ENCODE measurements around the gene KCNT2. TPM values are rescaled to one million over a fixed set of nuclear protein-coding genes. Genes with fewer than 3 reads are reported as not detected.
"Not testable (repeated sequence)": the region's sequence is repeated elsewhere in the genome, so short reads cannot be mapped to it uniquely, and the experiment has no call there.

Gene KCNT2
- total RNA-seq, 1 experiment from 2014 or later = not detected

DNA sequence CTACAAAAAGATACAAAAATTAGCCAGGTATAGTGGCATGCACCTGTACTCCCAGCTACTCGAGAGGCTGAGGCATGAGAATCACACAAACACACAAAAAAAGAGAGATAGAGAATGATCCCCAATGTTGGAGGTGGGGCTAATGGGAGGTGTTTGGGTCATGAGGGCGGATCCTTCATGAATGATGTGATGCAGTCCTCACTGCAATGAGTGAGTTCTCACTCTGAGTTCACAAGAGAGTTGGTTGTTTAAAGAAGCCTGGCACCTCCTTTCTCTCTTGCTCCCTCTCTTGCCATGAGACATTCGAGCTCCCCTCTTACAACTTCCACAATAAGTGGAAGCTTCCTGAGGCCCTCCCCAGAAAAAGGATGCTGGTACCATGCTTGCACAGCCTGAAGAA is 17.3 kb downstream of the KCNT2 start:
- DNase-seq (ENCODE audit: low read depth) = no peak

- DNase-seq (ENCODE audit: low read depth) = no peak
Measured at GRCh38 chr1:196590012-196590708, 18.1 kb downstream of the KCNT2 start.

GRCh38 chr1:196584696-196585095 is 23.5 kb downstream of the KCNT2 start:
- no peak for DNase-seq (ENCODE audit: low read depth)

DNA sequence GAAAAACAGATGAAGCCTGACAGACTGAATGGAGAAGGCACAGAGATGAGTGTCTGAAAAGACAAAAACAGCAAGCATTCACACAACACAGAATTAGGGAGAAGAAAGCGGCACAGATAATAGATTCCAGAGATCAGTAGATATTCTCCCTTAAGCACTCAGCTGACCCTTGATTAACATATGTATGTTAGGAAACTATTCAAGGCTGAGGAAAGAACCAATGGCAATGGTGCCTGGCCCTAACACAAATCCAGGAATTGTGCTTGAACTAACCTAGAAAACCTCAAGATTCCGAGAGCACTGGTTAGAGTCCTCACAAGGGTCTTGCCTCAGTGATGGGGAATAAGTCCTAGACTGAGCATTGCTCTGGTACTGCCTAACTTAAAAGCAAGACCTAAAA is 30.9 kb downstream of the KCNT2 start:
- no peak for DNase-seq (ENCODE audit: low read depth)

DNA sequence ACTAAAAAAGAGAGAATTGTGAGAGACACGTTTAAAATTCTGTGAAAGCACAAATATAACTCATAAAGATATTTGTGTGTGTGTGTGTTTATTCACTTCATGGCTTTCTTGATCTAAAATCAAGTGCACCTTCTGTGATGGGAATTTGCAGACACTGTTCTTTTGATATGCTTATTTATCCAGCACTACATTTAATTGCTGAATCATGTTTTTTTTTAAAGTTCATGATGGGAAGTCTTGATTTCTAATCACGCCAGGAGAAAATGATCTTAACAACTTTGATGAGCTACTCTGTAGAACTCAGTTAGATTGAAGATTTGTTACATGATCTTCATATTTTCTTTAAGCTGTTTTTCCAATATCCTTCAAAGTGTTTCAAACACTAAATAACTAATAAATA is 35.0 kb downstream of the KCNT2 start:
- DNase-seq (ENCODE audit: low read depth) = no peak

GRCh38 chr1:196567238-196567637 is 41.0 kb downstream of the KCNT2 start:
- DNase-seq (ENCODE audit: low read depth) = no peak

GRCh38 chr1:196563768-196564167 is 44.5 kb downstream of the KCNT2 start:
- no peak for DNase-seq (ENCODE audit: low read depth)

DNA sequence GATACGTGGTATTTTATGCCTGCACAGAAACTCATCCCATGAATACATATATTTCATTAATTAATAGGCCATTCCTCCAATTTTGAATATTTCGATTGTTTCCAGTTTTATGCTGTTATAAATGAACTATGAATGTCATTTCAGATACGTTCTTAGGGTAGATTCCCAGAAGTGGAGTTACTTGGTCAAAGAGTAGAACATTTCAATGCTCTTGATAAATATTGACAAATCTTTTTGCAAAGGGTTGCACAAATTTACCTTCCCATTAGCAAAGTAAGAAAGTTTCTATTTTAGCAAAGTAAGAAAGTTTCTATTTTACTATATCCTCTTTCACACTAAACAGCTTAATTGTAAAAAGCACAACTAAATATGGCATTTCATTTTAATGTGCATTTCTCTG is 48.9 kb downstream of the KCNT2 start:
- no peak for DNase-seq (ENCODE audit: low read depth)

DNA sequence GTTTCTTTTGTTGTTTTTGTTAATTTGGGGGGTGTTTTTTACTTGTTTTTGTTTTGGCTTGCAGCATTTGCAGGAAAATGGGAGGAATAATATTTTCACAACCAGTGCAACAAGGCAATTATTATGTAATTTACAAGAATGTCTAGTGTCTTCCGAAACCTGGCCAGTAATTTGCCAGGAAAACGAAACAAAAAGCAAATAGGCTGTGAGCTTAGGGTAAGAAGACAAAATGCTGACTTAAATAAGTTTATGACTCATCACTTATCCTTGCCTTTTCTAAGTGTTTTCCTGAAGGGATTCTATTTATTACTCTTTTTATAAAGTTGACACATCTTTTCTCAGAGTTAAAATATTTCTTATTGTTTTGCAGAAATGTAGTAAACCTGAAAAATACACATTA is 49.8 kb downstream of the KCNT2 start:
- DNase-seq (ENCODE audit: low read depth) = peak; percentile 77

DNA sequence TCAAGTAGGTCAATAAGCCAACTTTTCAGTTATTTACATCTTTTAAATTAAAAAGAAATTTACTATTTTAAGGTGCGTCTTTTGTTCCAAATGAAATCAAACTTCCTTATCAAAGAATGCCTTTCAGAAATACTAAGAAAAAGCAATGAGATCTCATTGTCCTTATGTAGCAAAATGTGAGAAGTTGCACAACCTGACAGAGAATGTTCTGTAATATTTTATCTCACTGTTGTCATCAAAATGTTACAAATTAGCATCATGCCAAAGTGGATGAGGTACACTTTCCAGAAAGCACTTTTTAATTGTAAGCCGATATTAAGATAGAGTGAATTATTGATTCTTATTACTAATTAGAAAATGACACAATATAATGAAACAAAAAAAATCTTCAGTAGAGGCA is 50.4 kb downstream of the KCNT2 start:
- DNase-seq (ENCODE audit: low read depth) = no peak

GRCh38 chr1:196550731-196551130 is 57.5 kb downstream of the KCNT2 start:
- DNase-seq (ENCODE audit: low read depth) = no peak

GRCh38 chr1:196546272-196547111 is 61.7 kb downstream of the KCNT2 start:
- DNase-seq (ENCODE audit: low read depth) = no peak

GRCh38 chr1:196545222-196545621 is 63.0 kb downstream of the KCNT2 start:
- DNase-seq (ENCODE audit: low read depth) = no peak

GRCh38 chr1:196544617-196545016 is 63.6 kb downstream of the KCNT2 start:
- no peak for DNase-seq (ENCODE audit: low read depth)

DNA sequence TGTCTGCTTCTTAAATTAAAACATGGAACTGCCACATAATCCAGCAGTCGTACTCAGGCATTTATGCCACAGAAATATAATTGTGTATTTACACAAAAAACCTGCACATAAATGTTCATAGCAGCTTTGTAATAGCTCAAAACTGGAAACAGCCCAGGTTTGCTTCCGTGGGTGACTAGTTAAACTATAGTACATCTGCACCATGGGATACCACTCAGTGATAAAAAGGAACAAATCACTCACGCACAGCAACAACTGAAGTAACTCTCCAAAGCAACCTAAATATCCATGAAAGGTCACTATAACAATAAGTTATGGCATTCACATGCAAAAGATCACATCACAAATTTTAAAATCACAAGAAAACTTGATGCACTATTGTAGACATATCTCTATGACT is 64.4 kb downstream of the KCNT2 start:
- DNase-seq (ENCODE audit: low read depth) = no peak

- DNase-seq (ENCODE audit: low read depth) = no peak
Measured at GRCh38 chr1:196538473-196538872, 69.8 kb downstream of the KCNT2 start.

DNA sequence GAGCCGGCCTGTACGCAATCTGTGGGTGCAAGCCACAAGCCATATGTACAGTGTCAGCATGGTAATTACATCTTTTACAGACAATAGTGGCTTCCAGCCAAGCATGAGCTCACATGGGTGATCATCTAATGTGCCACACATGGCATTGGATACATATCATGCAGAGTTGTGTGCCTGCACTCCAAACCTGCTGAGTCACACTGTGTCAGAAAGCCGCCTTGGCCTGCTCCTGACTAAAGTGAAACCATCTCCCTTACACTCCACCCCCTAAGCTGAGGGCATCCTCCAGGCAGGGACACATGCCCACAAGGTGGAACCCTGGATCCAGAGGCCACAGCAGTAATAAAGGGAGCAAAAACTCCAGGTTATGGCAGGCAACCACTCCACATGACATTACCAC is 72.5 kb downstream of the KCNT2 start:
- peak; percentile 71 for DNase-seq (ENCODE audit: low read depth)

DNA sequence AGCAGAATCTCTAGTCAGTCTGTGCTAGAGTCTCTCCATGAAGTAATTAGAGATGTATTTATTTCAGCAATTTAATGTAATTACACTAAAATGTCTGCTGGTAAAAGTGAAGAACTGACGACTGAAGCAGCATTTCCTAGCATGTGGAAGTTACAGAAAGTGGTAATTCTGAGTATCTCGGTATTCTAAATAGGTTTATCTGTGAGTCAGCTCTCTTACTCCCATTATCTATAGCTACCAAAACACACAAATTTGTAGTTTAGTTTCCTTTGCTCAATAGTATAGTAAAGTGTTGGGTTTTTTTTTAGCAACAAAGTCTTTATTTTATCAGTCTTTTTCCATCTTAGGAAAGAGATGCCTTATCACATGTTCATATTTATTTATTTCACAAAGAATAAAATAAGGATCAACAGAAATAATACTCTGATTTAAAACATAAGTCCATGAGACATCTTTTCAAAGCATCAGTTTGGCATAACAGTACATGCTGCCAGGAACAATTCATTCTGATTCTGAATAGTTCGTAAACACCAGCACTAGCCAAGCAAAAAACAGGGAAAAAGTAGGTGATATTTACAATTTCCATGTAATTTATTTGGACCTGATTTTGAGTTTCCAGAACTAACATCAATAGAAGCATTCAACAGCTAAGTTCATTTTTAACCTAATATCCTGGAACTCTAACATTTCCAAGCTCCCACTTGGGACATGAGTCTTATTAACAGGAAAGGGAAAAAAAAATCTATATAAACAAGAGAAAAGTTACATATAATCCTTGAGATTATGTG is 76.3 kb downstream of the KCNT2 start:
- DNase-seq (ENCODE audit: low read depth) = no peak

DNA sequence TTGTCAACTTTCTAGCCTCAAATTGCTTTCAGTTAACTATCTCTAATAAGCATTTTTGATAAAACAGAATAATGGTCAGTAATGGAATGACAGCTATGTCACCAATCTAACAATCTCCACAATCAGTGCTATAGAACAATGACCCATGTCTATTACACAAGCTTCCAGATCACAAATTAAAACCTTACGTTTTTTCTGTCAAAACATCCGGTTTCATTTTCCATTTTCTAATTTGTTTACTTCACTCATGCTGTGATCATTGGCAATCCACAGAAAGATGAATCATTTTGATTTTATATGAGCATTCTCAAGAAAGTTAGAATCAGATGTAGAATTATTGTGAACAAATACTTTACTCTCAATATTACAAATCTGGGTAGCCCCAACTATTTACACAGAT is 80.3 kb downstream of the KCNT2 start:
- peak; percentile 5 for DNase-seq (ENCODE audit: low read depth)

DNA sequence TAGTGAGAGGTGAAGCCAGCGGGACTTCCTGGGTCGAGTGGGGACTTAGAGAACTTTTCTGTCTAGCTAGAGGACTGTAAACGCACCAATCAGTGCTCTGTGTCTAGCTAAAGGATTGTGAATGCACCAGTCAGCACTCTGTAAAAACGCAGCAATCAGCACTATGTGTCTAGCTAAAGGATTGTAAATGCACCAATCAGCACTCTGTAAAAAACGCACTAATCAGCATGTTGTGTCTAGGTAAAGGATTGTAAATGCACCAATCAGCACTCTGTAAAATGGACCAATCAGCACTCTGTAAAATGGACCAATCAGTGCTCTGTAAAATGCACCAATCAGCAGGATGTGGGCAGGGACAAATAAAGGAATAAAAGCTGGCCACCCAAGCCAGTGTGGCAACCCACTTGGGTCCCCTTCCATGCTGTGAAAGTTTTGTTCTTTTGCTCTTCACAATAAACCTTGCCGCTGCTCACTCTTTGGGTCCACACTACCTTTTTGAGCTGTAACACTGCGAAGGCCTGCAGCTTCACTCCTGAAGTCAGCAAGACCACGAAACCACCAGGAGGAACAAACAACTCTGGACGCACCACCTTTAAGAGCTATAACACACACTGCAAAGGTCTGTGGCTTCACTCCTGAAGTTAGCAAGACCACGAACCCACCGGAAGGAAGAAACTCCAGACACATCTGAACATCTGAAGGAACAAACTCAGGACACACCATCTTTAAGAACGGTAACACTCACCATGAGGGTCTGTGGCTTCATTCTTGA is 85.5 kb downstream of the KCNT2 start:
- not testable (repeated sequence) for DNase-seq (ENCODE audit: low read depth)

- no peak for DNase-seq (ENCODE audit: low read depth)
Measured at GRCh38 chr1:196517193-196517592, 91.0 kb downstream of the KCNT2 start.

- peak; percentile 9 for DNase-seq (ENCODE audit: low read depth)
Measured at GRCh38 chr1:196516373-196516772, 91.9 kb downstream of the KCNT2 start.
